ENCODE measurements around the gene METTL13. TPM values are rescaled to one million over a fixed set of nuclear protein-coding genes. Genes with fewer than 3 reads are reported as not detected.

Gene METTL13
- total RNA-seq, 2 experiments from 2014 or later, result 6.5 to 7.9 TPM

DNA sequence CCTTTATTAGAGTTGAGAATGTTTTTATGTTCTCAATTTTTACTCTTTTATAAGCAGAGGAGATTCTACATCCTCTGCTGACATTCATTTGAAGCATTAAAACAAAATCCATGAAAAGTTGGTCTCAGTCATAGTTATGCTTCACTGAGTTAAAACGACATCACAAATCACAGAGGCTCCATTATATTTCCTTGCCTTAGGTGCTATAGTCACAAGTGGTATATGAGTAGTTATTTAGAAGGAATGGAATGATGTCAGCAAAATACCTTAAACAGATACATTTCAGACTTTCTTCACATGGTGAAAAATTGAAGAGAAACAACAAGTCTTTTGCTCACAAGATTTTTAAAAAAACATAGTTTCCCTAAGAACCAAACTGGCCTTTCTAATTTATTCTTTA lies 11.7 kb upstream of the METTL13 start:
- no peak overlapping the region for H3K4me3 ChIP-seq (ENCODE audit: low read length)
- DNase-seq, result no peak
- intact Hi-C loops (cut with DNase I, micrococcal nuclease), result no loop called here
- Mint-ChIP-seq H3K27ac (no peak overlapping the region), H3K9me3 (no peaks in the 10 kb centered on the region), H3K36me3 (ENCODE audit: low read depth) (no peaks in the 10 kb centered on the region), H3K4me3 (no peak overlapping the region), H3K27me3 (peaks cover 14% of the 10 kb centered on the region), H3K4me1 (ENCODE audit: low read depth) (no peaks in the 10 kb centered on the region)
- CTCF ChIA-PET, result no interaction called here
- POLR2A ChIA-PET, result no interaction called here
- ATAC-seq (ENCODE audit: poor library complexity), result no peak
- H3K36me3 ChIP-seq (ENCODE audit: insufficient read depth, low read length), result no peaks in the 10 kb centered on the region
- H3K9me3 ChIP-seq (ENCODE audit: control insufficient read depth in 1 of 2, insufficient read depth in 1 of 2, low read length in 2 of 2), result no peaks in the 10 kb centered on the region
- TF ChIP-seq, protein P1, sequence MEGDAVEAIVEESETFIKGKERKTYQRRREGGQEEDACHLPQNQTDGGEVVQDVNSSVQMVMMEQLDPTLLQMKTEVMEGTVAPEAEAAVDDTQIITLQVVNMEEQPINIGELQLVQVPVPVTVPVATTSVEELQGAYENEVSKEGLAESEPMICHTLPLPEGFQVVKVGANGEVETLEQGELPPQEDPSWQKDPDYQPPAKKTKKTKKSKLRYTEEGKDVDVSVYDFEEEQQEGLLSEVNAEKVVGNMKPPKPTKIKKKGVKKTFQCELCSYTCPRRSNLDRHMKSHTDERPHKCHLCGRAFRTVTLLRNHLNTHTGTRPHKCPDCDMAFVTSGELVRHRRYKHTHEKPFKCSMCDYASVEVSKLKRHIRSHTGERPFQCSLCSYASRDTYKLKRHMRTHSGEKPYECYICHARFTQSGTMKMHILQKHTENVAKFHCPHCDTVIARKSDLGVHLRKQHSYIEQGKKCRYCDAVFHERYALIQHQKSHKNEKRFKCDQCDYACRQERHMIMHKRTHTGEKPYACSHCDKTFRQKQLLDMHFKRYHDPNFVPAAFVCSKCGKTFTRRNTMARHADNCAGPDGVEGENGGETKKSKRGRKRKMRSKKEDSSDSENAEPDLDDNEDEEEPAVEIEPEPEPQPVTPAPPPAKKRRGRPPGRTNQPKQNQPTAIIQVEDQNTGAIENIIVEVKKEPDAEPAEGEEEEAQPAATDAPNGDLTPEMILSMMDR (IDR thresholded peaks at IDR 0.05), result no peak
- H3K4me1 ChIP-seq (ENCODE audit: insufficient read depth, low read length), result no peaks in the 10 kb centered on the region
- no peak overlapping the region for H3K27ac ChIP-seq (ENCODE audit: low read depth in 1 of 2, low read length in 2 of 2)
- H3K27me3 ChIP-seq (ENCODE audit: control insufficient read depth in 1 of 2, insufficient read depth in 2 of 2, low read length in 2 of 2), result no peaks in the 10 kb centered on the region

DNA sequence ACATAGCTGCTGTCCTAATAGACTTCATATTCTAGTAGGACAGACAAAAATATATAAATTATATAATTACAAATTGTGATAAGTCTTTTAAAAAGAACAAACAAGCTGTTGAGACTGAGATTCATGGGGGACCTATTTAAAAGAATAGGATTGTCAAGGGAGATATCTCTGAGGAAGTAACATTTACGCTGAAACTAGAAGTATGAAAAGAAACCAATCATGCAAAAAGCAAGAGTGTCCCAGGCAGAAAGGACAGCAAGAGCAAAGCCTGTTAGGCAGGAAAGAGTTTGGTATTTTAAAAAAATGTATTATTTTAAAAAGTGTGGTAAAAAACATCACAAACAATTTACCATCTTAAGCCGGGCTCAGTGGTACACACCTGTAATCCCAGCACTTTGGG lies 9.1 kb upstream of the METTL13 start:
- no peaks in the 10 kb centered on the region for H3K9me3 Mint-ChIP-seq
- H3K36me3 ChIP-seq (ENCODE audit: insufficient read depth, low read length), result no peaks in the 10 kb centered on the region
- no peak for DNase-seq
- H3K27ac Mint-ChIP-seq, result no peak overlapping the region
- no peaks in the 10 kb centered on the region for H3K4me1 Mint-ChIP-seq (ENCODE audit: low read depth)
- H3K9me3 ChIP-seq (ENCODE audit: control insufficient read depth in 1 of 2, insufficient read depth in 1 of 2, low read length in 2 of 2), result no peaks in the 10 kb centered on the region
- H3K27ac ChIP-seq (ENCODE audit: low read depth in 1 of 2, low read length in 2 of 2), result no peak overlapping the region
- CTCF ChIA-PET, result no interaction called here
- H3K4me1 ChIP-seq (ENCODE audit: insufficient read depth, low read length), result no peaks in the 10 kb centered on the region
- H3K27me3 ChIP-seq (ENCODE audit: control insufficient read depth in 1 of 2, insufficient read depth in 2 of 2, low read length in 2 of 2), result no peaks in the 10 kb centered on the region
- H3K4me3 ChIP-seq (ENCODE audit: low read length), result no peak overlapping the region
- intact Hi-C loops (cut with DNase I, micrococcal nuclease), result no loop called here
- H3K27me3 Mint-ChIP-seq, result peaks cover 19% of the 10 kb centered on the region
- H3K4me3 Mint-ChIP-seq, result no peak overlapping the region
- ATAC-seq (ENCODE audit: poor library complexity), result no peak
- H3K36me3 Mint-ChIP-seq (ENCODE audit: low read depth), result no peaks in the 10 kb centered on the region
- POLR2A ChIA-PET, result interaction anchor here (1.4 kb wide), 1 partner anchor 9 kb away, joined by 3 read pairs; the partner anchor contains the start of gene METTL13
- TF ChIP-seq, protein P1 (IDR thresholded peaks at IDR 0.05), result no peak

DNA sequence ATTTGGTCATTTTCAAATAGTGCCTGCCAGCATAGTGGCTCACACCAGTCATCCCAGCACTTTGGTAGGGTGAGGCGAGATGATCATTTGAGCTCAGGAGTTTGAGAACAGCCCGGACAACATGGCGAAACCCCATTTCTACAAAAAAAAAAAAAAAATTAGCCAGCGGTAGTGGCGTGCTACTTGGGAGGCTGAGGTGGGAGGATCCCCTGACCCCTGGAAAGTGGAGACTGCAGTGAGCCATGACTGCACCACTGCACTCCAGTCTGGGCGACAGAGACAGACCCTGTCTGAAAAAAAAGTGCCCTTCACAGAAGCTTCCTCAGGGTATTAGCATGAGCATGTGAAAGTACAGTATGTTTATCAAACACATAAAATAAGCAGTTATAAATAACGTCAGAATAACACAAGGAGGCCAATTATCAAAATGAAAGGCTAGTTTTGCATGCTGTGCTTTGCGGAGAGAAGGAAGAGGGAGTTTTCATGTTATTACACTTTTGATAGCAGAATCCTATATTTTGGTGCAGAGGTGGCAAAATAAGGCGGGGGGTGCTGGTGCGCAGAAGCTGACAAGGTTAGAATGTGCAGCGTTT lies 781 bp upstream of the METTL13 start:
- CTCF ChIA-PET, result interaction anchor here (0.6 to 3.9 kb wide), 3 partner anchors 13 to 746 kb away, joined by 3 to 18 read pairs (median 3); no protein-coding TSS in a partner anchor
- peaks cover 5% of the 10 kb centered on the region for H3K27me3 Mint-ChIP-seq
- peak overlapping the region; percentile 63 to 69 for H3K27ac ChIP-seq (ENCODE audit: low read depth in 1 of 2, low read length in 2 of 2)
- H3K27me3 ChIP-seq (ENCODE audit: control insufficient read depth in 1 of 2, insufficient read depth in 2 of 2, low read length in 2 of 2), result no peaks in the 10 kb centered on the region
- TF ChIP-seq, protein P1 (IDR thresholded peaks at IDR 0.05), result no peak
- peak overlapping the region; percentile 99 for H3K4me3 Mint-ChIP-seq
- DNase-seq (peak in 2 of 14 experiments; percentile 17 to 40), ATAC-seq (ENCODE audit: poor library complexity) (peak; percentile 0)
- H3K36me3 ChIP-seq (ENCODE audit: insufficient read depth, low read length), result peaks cover 14% of the 10 kb centered on the region
- H3K27ac Mint-ChIP-seq, result peak overlapping the region; percentile 90
- POLR2A ChIA-PET, result interaction anchor here (1.0 to 5.8 kb wide), 13 partner anchors 9 to 1934 kb away, joined by 3 to 122 read pairs (median 5); partner anchors contain the start of genes DNM3, GORAB, KLHL20 and PRRC2C
- H3K9me3 Mint-ChIP-seq, result no peaks in the 10 kb centered on the region
- peaks cover 45% of the 10 kb centered on the region for H3K4me1 ChIP-seq (ENCODE audit: insufficient read depth, low read length)
- H3K36me3 Mint-ChIP-seq (ENCODE audit: low read depth), result peaks cover 34% of the 10 kb centered on the region
- intact Hi-C loops (cut with DNase I, micrococcal nuclease), result loop anchor here (1.0 to 10.0 kb wide), 11 partner anchors 38 to 1886 kb away; partner anchors contain the start of genes DNM3 (in 2 of the 2), PRRC2C (in 2 of the 2), SUCO (in 2 of the 2) and VAMP4 (in 2 of the 2)
- peak overlapping the region; percentile 78 for H3K4me3 ChIP-seq (ENCODE audit: low read length)
- no peaks in the 10 kb centered on the region for H3K9me3 ChIP-seq (ENCODE audit: control insufficient read depth in 1 of 2, insufficient read depth in 1 of 2, low read length in 2 of 2)
- peaks cover 47% of the 10 kb centered on the region for H3K4me1 Mint-ChIP-seq (ENCODE audit: low read depth)
